Neural cell (in vitro differentiated cells): ENCODE measurements around the gene DMGDH. TPM values are rescaled to one million over a fixed set of nuclear protein-coding genes. Genes with fewer than 3 reads are reported as not detected.

Experiments
- H2AFZ ChIP-seq: fragments of 200-600, 300-800 bp; sonication (generic), shearing (Covaris generic); 2 replicates; pipeline ENCODE4 v1.6.0; 2014; ENCODE audit warnings: low read depth, mild to moderate bottlenecking, antibody characterized with exemption, low read length, moderate library complexity
- H3F3A ChIP-seq: fragments of 200-600 bp; shearing (Covaris generic); 2 replicates; pipeline ENCODE4 v1.6.1; 2016; ENCODE audit warnings: mild to moderate bottlenecking, moderate library complexity, mixed read lengths, antibody characterized with exemption, low read length; ENCODE audit not compliant: insufficient read depth, poor library complexity, severe bottlenecking
- H3K27ac ChIP-seq: fragments of 200-600, 300-800 bp; sonication (generic), shearing (Covaris generic); 2 replicates; pipeline ENCODE4 v1.5.1; 2014; ENCODE audit warnings: mild to moderate bottlenecking, low read length, moderate library complexity
- H3K27me3 ChIP-seq: fragments of 300-800, 200-600 bp; sonication (generic), shearing (Covaris generic); 2 replicates; pipeline ENCODE4 v1.6.0; 2014; ENCODE audit warnings: mild to moderate bottlenecking, low read depth, low read length, moderate library complexity; ENCODE audit not compliant: insufficient read depth
- H3K36me3 ChIP-seq: fragments of 300-800, 200-600 bp; sonication (generic), shearing (Covaris generic); 2 replicates; pipeline ENCODE4 v1.5.1; 2014; ENCODE audit warnings: mild to moderate bottlenecking, antibody characterized with exemption, low read length, moderate library complexity; ENCODE audit not compliant: insufficient read depth
- H3K4me2 ChIP-seq: fragments of 300-800, 200-600 bp; sonication (generic), shearing (Covaris generic); 2 replicates; pipeline ENCODE4 v1.6.0; 2014; ENCODE audit warnings: mild to moderate bottlenecking, low read length
- H3K4me3 ChIP-seq: fragments of 300-800, 200-600 bp; sonication (generic), shearing (Covaris generic); 2 replicates; pipeline ENCODE4 v1.5.1; 2014; ENCODE audit warnings: mild to moderate bottlenecking, low read length, moderate library complexity
- H3K79me2 ChIP-seq: fragments of 200-600 bp; shearing (Covaris generic); replicated peaks from 2 replicates; pipeline ENCODE4 v1.6.0; 2014; ENCODE audit warnings: mild to moderate bottlenecking, low read length, moderate library complexity; ENCODE audit not compliant: insufficient read depth
- H3K9ac ChIP-seq: fragments of 300-800, 200-600 bp; sonication (generic), shearing (Covaris generic); 2 replicates; pipeline ENCODE4 v1.6.1; 2016; ENCODE audit warnings: mild to moderate bottlenecking, low read length, mixed read lengths
- H3K9me2 ChIP-seq: fragments of 200-600 bp; shearing (Covaris generic); 2 replicates; pipeline ENCODE4 v1.6.1; 2016; ENCODE audit warnings: mild to moderate bottlenecking, low read length, mixed read lengths; ENCODE audit not compliant: insufficient read depth
- H3K9me3 ChIP-seq: fragments of 200-600, 300-800 bp; sonication (generic), shearing (Covaris generic); 2 replicates; pipeline ENCODE4 v1.6.1; 2016; ENCODE audit warnings: mild to moderate bottlenecking, mixed run types, low read length, moderate library complexity, mixed read lengths
- H4K20me1 ChIP-seq: fragments of 200-600 bp; shearing (Covaris generic); 2 replicates; pipeline ENCODE4 v1.6.1; 2016; ENCODE audit warnings: mild to moderate bottlenecking, mixed run types; ENCODE audit not compliant: insufficient read depth
- CTCF ChIP-seq: fragments of 450-650 bp; IDR thresholded peaks from 2 replicates; pipeline ENCODE4 v1.5.1; 2014; ENCODE audit warnings: antibody characterized with exemption, mild to moderate bottlenecking, moderate library complexity; ENCODE audit not compliant: poor library complexity, severe bottlenecking
- EP300 ChIP-seq: fragments of 450-650 bp; conservative IDR thresholded peaks from 2 replicates; pipeline ENCODE4 v1.6.1; 2014; ENCODE audit warnings: antibody characterized with exemption, mild to moderate bottlenecking, moderate library complexity; ENCODE audit not compliant: poor library complexity, severe bottlenecking
- EZH2 ChIP-seq: fragments of 200-600, 300-800 bp; shearing (Covaris generic), sonication (generic); IDR thresholded peaks from 2 replicates; pipeline ENCODE4 v1.6.1; 2014; ENCODE audit warnings: antibody characterized with exemption, low read length, borderline replicate concordance, mild to moderate bottlenecking; ENCODE audit not compliant: insufficient read depth, poor library complexity, severe bottlenecking
- MXI1 ChIP-seq: fragments of 450-650 bp; conservative IDR thresholded peaks from 2 replicates; pipeline ENCODE4 v1.6.1; 2014; ENCODE audit warnings: antibody characterized with exemption, mild to moderate bottlenecking; ENCODE audit not compliant: poor library complexity, severe bottlenecking
- POLR2AphosphoS5 ChIP-seq: IDR thresholded peaks from 2 replicates; pipeline ENCODE4 v1.6.1; 2012
- RAD21 ChIP-seq: fragments of 450-650 bp; conservative IDR thresholded peaks from 2 replicates; pipeline ENCODE4 v1.6.1; 2014; ENCODE audit warnings: antibody characterized with exemption, mild to moderate bottlenecking, moderate library complexity
- REST ChIP-seq: IDR thresholded peaks from 2 replicates; pipeline ENCODE4 v1.6.1; 2012; ENCODE audit warnings: borderline replicate concordance
- SMC3 ChIP-seq: fragments of 450-650 bp; conservative IDR thresholded peaks from 2 replicates; pipeline ENCODE4 v1.6.1; 2014; ENCODE audit warnings: antibody characterized with exemption, mild to moderate bottlenecking, moderate library complexity; ENCODE audit not compliant: poor library complexity
- TAF1 ChIP-seq: IDR thresholded peaks from 2 replicates; pipeline ENCODE4 v1.6.1; 2012; ENCODE audit warnings: low read depth
- polyA plus RNA-seq: library from polyadenylated mRNA; depleted of rRNA; stranded (reverse); fragments of >200 nt; gene quantifications from 2 replicates; pipeline ENCODE4 v1.2.3, GENCODE V29; 2014

The DMGDH gene
- polyA plus RNA-seq, 1 donor from 2014 or later = 0.93 TPM

DNA sequence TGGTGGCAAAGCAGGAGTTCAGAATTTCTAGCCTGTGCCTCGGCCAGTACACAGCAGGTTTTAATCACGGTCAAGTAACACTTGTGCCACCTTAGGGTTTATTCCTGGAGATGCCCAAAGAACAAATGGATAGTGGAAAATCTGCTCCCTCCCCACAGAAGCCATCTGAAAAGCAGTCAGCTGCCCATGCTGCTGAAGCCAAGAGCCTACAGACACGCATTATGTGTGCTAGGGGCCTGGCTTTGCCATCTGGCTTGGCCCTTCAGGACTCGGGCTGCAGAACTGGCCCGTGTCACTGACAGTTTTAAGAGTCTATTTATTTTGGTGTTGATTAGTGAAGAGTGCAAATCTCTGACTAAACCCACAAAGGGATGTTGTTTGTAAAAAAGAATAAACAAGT, 95.5 kb downstream of the DMGDH start:
- no peak overlapping the region for H3K4me2 ChIP-seq

GRCh38 chr5:78972654-78973428, 96.6 kb downstream of the DMGDH start:
- Histone ChIP-seq H4K20me1 (no peaks in the 10 kb centered on the region), H3K27ac (no peak overlapping the region), H3K9me3 (no peaks in the 10 kb centered on the region), H3F3A (no peaks in the 10 kb centered on the region), H2AFZ (no peak overlapping the region), H3K4me3 (no peak overlapping the region), H3K9me2 (no peaks in the 10 kb centered on the region), H3K36me3 (no peaks in the 10 kb centered on the region), H3K79me2 (no peaks in the 10 kb centered on the region), H3K4me2 (no peak overlapping the region), H3K27me3 (no peaks in the 10 kb centered on the region), H3K9ac (no peak overlapping the region)
- TF ChIP-seq RAD21 = no peak

More for the DNA sequence above, 95.5 kb downstream of the DMGDH start:
- Histone ChIP-seq H3K27me3 (no peaks in the 10 kb centered on the region), H3K9me3 (no peaks in the 10 kb centered on the region), H3F3A (no peaks in the 10 kb centered on the region), H3K4me3 (no peak overlapping the region), H3K36me3 (no peaks in the 10 kb centered on the region), H3K79me2 (no peaks in the 10 kb centered on the region), H2AFZ (no peak overlapping the region), H4K20me1 (no peaks in the 10 kb centered on the region), H3K9me2 (no peaks in the 10 kb centered on the region), H3K9ac (no peak overlapping the region), H3K27ac (no peak overlapping the region)
- TF ChIP-seq REST (no peak), EZH2 (no peak), CTCF (no peak), MXI1 (no peak), EP300 (no peak), RAD21 (no peak), SMC3 (no peak), POLR2AphosphoS5 (no peak), TAF1 (no peak)
